Lung (tissue), 12 donors: ENCODE results near the gene NPHS1. TPM values are rescaled to one million over a fixed set of nuclear protein-coding genes. Genes with fewer than 3 reads are reported as not detected.

ENCODE experiments used
- ATAC-seq: fragments of 200-7000 bp; cut with Tn5 transposase; one replicate; pipeline ENCODE4 v1.9.1; 2020; ENCODE audit warnings: moderate number of reproducible peaks; ENCODE audit not compliant: insufficient read depth, low FRiP score
- DNase-seq, 3 donors: peaks; one replicate each; pipeline ENCODE4 v3.0.0-alpha.2; 2013 to 2017
- H3K27ac ChIP-seq, 2 donors: one replicate each; pipeline ENCODE4 v1.5.1; 2013; ENCODE audit warnings: mild to moderate bottlenecking in 2 of 2, moderate library complexity in 2 of 2, control low read depth in 1 of 2, inconsistent platforms in 1 of 2, low read depth in 1 of 2, low read length in 1 of 2
- H3K27me3 ChIP-seq, 3 donors: one replicate each; pipeline ENCODE4 v1.5.1; 2013; ENCODE audit warnings: low read length in 2 of 3; ENCODE audit not compliant: control insufficient read depth in 3 of 3, insufficient read depth in 3 of 3
- H3K36me3 ChIP-seq, 4 donors: one replicate each; pipeline ENCODE4 v1.5.1; 2013; ENCODE audit warnings: low read length in 4 of 4, mild to moderate bottlenecking in 1 of 4, moderate library complexity in 1 of 4; ENCODE audit not compliant: control insufficient read depth in 4 of 4, insufficient read depth in 4 of 4
- H3K4me1 ChIP-seq, 5 donors: one replicate each; pipeline ENCODE4 v1.5.1; 2013; ENCODE audit warnings: low read length in 5 of 5, mild to moderate bottlenecking in 2 of 5, moderate library complexity in 1 of 5; ENCODE audit not compliant: control insufficient read depth in 5 of 5, insufficient read depth in 5 of 5
- H3K4me3 ChIP-seq: one replicate; pipeline ENCODE4 v1.5.1; 2013; ENCODE audit warnings: mild to moderate bottlenecking, control low read depth, moderate library complexity
- H3K9ac ChIP-seq, 2 donors: one replicate each; pipeline ENCODE4 v1.5.1; 2013; ENCODE audit warnings: low read length in 2 of 2, control low read depth in 1 of 2; ENCODE audit not compliant: insufficient read depth in 1 of 2
- H3K9me3 ChIP-seq, 4 donors: one replicate each; pipeline ENCODE4 v1.5.1; 2013; ENCODE audit warnings: low read length in 3 of 4, mild to moderate bottlenecking in 1 of 4, moderate library complexity in 1 of 4; ENCODE audit not compliant: control insufficient read depth in 4 of 4, insufficient read depth in 3 of 4
- CTCF ChIP-seq: IDR thresholded peaks from 2 replicates; pipeline ENCODE4 v1.5.1; 2012; ENCODE audit warnings: mild to moderate bottlenecking; ENCODE audit errors: control extremely low read depth, extremely low read depth
- WGBS, 2 donors: extraction: QIAGEN DNeasy Blood & Tissue Kit; methylation state at CpG; one replicate each; pipeline ENCODE4 v1.1.7; 2013; 5-methylcytosine and 5-hydroxymethylcytosine counted together
- polyA plus RNA-seq, 2 donors: library from polyadenylated mRNA; stranded (reverse); fragments of 200-250 nt; gene quantifications; one replicate each; pipeline ENCODE4 v1.2.1, GENCODE V29; 2013
- total RNA-seq, 2 donors: library from RNA; depleted of rRNA in 1 of 2; stranded (reverse); fragments of >200 nt in 1 of 2; gene quantifications; one replicate each; pipeline ENCODE4 v1.2.1, GENCODE V29; 2014 to 2021
- donor health status: control.
- donor health status: control.
- donor health status: Bipolar disorder and iron deficiency.
- donor health status: healthy.
- donor health status: DM: yes; HTN: yes; CAD: no.

Gene NPHS1
- total and polyA plus RNA-seq, 4 donors: 0.02 to 0.23 TPM; not detected in 2

GRCh38 chr19:35847911-35848310 is 4.4 kb downstream of the NPHS1 start:
- TF ChIP-seq CTCF: no peak
- H3K36me3 ChIP-seq: no peaks in the 10 kb centered on the region
- WGBS, 2 donors: 82 to 83% methylated on average over 8 of the region's 8 CpGs
- H3K4me3 ChIP-seq: no peak overlapping the region
- H3K27me3 ChIP-seq: peaks cover 6 to 33% (median 27%) of the 10 kb centered on the region in 3 donors
- H3K9ac ChIP-seq: no peak overlapping the region
- ATAC-seq (no peak), DNase-seq (no peak)
- H3K9me3 ChIP-seq: peaks cover 0 to 6% (median 0%) of the 10 kb centered on the region in 4 donors
- peaks cover 0 to 18% (median 5%) of the 10 kb centered on the region in 5 donors for H3K4me1 ChIP-seq
- H3K27ac ChIP-seq: no peak overlapping the region

GRCh38 chr19:35846038-35846668 is 6.2 kb downstream of the NPHS1 start:
- ATAC-seq (no peak), DNase-seq (no peak)
- Histone ChIP-seq H3K36me3 (no peaks in the 10 kb centered on the region), H3K9me3 (peaks cover 0 to 9% (median 0%) of the 10 kb centered on the region in 4 donors), H3K9ac (no peak overlapping the region), H3K4me3 (no peak overlapping the region), H3K27ac (no peak overlapping the region), H3K27me3 (peaks cover 3 to 33% (median 27%) of the 10 kb centered on the region in 3 donors), H3K4me1 (peaks cover 0 to 18% (median 5%) of the 10 kb centered on the region in 5 donors)
- WGBS, 2 donors: 3% methylated on average over 26 of the region's 26 CpGs
- TF ChIP-seq CTCF: no peak

GRCh38 chr19:35845215-35846037 is 6.9 kb downstream of the NPHS1 start:
- ATAC-seq (no peak), DNase-seq (no peak)
- Histone ChIP-seq H3K36me3 (no peaks in the 10 kb centered on the region), H3K4me1 (peaks cover 0 to 18% (median 5%) of the 10 kb centered on the region in 5 donors), H3K27ac (no peak overlapping the region), H3K9ac (no peak overlapping the region), H3K9me3 (peaks cover 0 to 9% (median 0%) of the 10 kb centered on the region in 4 donors), H3K27me3 (peaks cover 0 to 33% (median 27%) of the 10 kb centered on the region in 3 donors), H3K4me3 (no peak overlapping the region)
- 4 to 5% methylated on average over 55 to 63 of the region's 63 CpGs for WGBS, 2 donors
- no peak for TF ChIP-seq CTCF
